IMR-90 (cell line): ENCODE measurements around the gene CASS4. TPM values are rescaled to one million over a fixed set of nuclear protein-coding genes. Genes with fewer than 3 reads are reported as not detected.
"Not testable (repeated sequence)": the region's sequence is repeated elsewhere in the genome, so short reads cannot be mapped to it uniquely, and the experiment has no call there.

Experiments used
- ATAC-seq: fragments of 200-7000 bp; cut with Tn5 transposase; 2 replicates; pipeline ENCODE4 v1.9.1; 2020; ENCODE audit warnings: low read depth, mild to moderate bottlenecking, moderate library complexity
- BruUV-seq: library from RNA; stranded (reverse); fragments of 400-500 nt; replicated peaks from 2 replicates; lab custom pipeline; 2021; lab: Mats Ljungman, UMichigan
- CTCF ChIA-PET: fragments of 300-600 bp; formaldehyde crosslinking; extraction: SDS; loops from one replicate; lab custom pipeline; 2021; ENCODE audit warnings: antibody characterized with exemption; lab: Yijun Ruan, JAX
- POLR2A ChIA-PET: fragments of 300-600 bp; sonication (Branson Sonifier 250); formaldehyde crosslinking; loops from one replicate; lab custom pipeline; 2022; ENCODE audit warnings: antibody characterized with exemption; ENCODE audit not compliant: unreplicated experiment; lab: Charles Lee
- DNase-seq: peaks from one replicate; pipeline ENCODE4 v3.0.0; 2013
- H2AFZ ChIP-seq: replicated peaks from 2 replicates; pipeline ENCODE3; 2013; ENCODE audit warnings: low read length, mild to moderate bottlenecking; ENCODE audit not compliant: poor library complexity
- H2AK5ac ChIP-seq: 2 replicates; pipeline ENCODE4 v1.6.1; 2013; ENCODE audit warnings: low read depth, low read length, inconsistent platforms
- H2AK9ac ChIP-seq: replicated peaks from 2 replicates; pipeline ENCODE3; 2013; ENCODE audit warnings: mild to moderate bottlenecking, low read depth, low read length, moderate library complexity; ENCODE audit not compliant: poor library complexity
- H2BK120ac ChIP-seq: 2 replicates; pipeline ENCODE4 v1.6.1; 2013; ENCODE audit warnings: low read depth, low read length, inconsistent platforms
- H2BK15ac ChIP-seq: 3 replicates; pipeline ENCODE4 v1.6.1; 2013; ENCODE audit warnings: low read depth, low read length, inconsistent platforms
- H2BK20ac ChIP-seq: 2 replicates; pipeline ENCODE4 v1.6.1; 2013; ENCODE audit warnings: low read depth, mild to moderate bottlenecking, inconsistent platforms, low read length, moderate library complexity
- H2BK5ac ChIP-seq: 2 replicates; pipeline ENCODE4 v1.6.1; 2013; ENCODE audit warnings: mild to moderate bottlenecking, low read depth, low read length, inconsistent platforms; ENCODE audit not compliant: poor library complexity, severe bottlenecking
- H3K14ac ChIP-seq: replicated peaks from 2 replicates; pipeline ENCODE4 v1.6.1; 2013; ENCODE audit warnings: low read depth, low read length, inconsistent platforms
- H3K18ac ChIP-seq: 2 replicates; pipeline ENCODE4 v1.6.1; 2013; ENCODE audit warnings: low read depth, low read length, control low read depth
- H3K23ac ChIP-seq: 2 replicates; pipeline ENCODE4 v1.6.1; 2013; ENCODE audit warnings: low read depth, low read length, inconsistent platforms
- H3K27ac ChIP-seq: 2 replicates; pipeline ENCODE4 v1.5.1; 2013; ENCODE audit warnings: mild to moderate bottlenecking, control low read depth, low read length; ENCODE audit not compliant: insufficient read depth
- H3K27me3 ChIP-seq: 2 replicates; pipeline ENCODE4 v1.6.1; 2013; ENCODE audit warnings: low read length; ENCODE audit not compliant: control insufficient read depth, insufficient read depth
- H3K36me3 ChIP-seq: 2 replicates; pipeline ENCODE4 v1.6.1; 2013; ENCODE audit warnings: low read length, mixed read lengths; ENCODE audit not compliant: control insufficient read depth, insufficient read depth
- H3K4ac ChIP-seq: 2 replicates; pipeline ENCODE4 v1.6.1; 2013; ENCODE audit warnings: low read depth, low read length, inconsistent platforms
- H3K4me1 ChIP-seq: 2 replicates; pipeline ENCODE4 v1.6.1; 2013; ENCODE audit warnings: low read length, mixed read lengths; ENCODE audit not compliant: control insufficient read depth, insufficient read depth
- H3K4me2 ChIP-seq: 2 replicates; pipeline ENCODE4 v1.6.1; 2013; ENCODE audit warnings: low read depth, mild to moderate bottlenecking, control low read depth, low read length, moderate library complexity
- H3K4me3 ChIP-seq: 2 replicates; pipeline ENCODE4 v1.5.1; 2013; ENCODE audit warnings: low read depth, mild to moderate bottlenecking, control low read depth, low read length, moderate library complexity; ENCODE audit not compliant: insufficient read depth
- H3K56ac ChIP-seq: 2 replicates; pipeline ENCODE4 v1.6.1; 2013; ENCODE audit warnings: low read length, inconsistent platforms; ENCODE audit not compliant: insufficient read depth; ENCODE audit errors: extremely low read depth
- H3K79me1 ChIP-seq, 2 experiments: 2 replicates each; pipeline ENCODE4 v1.6.1; 2013; ENCODE audit warnings: low read length in 2 of 2, inconsistent platforms in 1 of 2, low read depth in 1 of 2
- H3K9ac ChIP-seq: 2 replicates; pipeline ENCODE4 v1.6.1; 2013; ENCODE audit warnings: low read depth, low read length, control low read depth
- H3K9me1 ChIP-seq: 2 replicates; pipeline ENCODE4 v1.6.1; 2013; ENCODE audit warnings: low read length, inconsistent platforms; ENCODE audit not compliant: insufficient read depth
- H3K9me3 ChIP-seq: 2 replicates; pipeline ENCODE4 v1.6.1; 2013; ENCODE audit warnings: low read length; ENCODE audit not compliant: control insufficient read depth, insufficient read depth
- H4K20me1 ChIP-seq: 2 replicates; pipeline ENCODE4 v1.6.1; 2013; ENCODE audit warnings: low read length, inconsistent platforms; ENCODE audit not compliant: insufficient read depth
- H4K5ac ChIP-seq: 2 replicates; pipeline ENCODE4 v1.6.1; 2013; ENCODE audit warnings: mild to moderate bottlenecking, low read depth, low read length, control low read depth
- H4K8ac ChIP-seq, 2 experiments: 2 replicates each; pipeline ENCODE4 v1.6.1; 2013; ENCODE audit warnings: low read depth in 2 of 2, low read length in 2 of 2, control low read depth in 1 of 2, inconsistent platforms in 1 of 2
- H4K91ac ChIP-seq: 2 replicates; pipeline ENCODE4 v1.6.1; 2013; ENCODE audit warnings: low read depth, low read length, inconsistent platforms; ENCODE audit not compliant: insufficient read depth
- CEBPB ChIP-seq: IDR thresholded peaks from 2 replicates; pipeline ENCODE4 v1.6.1; 2012; ENCODE audit warnings: low read depth, low read length, improper control_type of control experiment
- WGBS, 2 experiments: methylation state at CpG; one replicate each; pipeline versions ENCODE4 v1.1.5 to v1.1.7; 2013; ENCODE audit warnings: missing lambda C conversion rate in 2 of 2; ENCODE audit not compliant: insufficient read length in 1 of 2; ENCODE audit errors: extremely low coverage in 2 of 2; 5-methylcytosine and 5-hydroxymethylcytosine counted together
- dilution Hi-C: fragments of 300-500 bp; cut with HindIII; formaldehyde crosslinking; loops from one replicate; pipeline ENCODE4 v1.14.3; 2018; ENCODE audit warnings: low sequenced_read_pairs; ENCODE audit not compliant: unreplicated experiment
- in situ Hi-C: fragments of 300-500 bp; cut with MboI; formaldehyde crosslinking; loops from 3 replicates; pipeline ENCODE4 v1.14.3; 2019; ENCODE audit warnings: low sequenced_read_pairs, inconsistent platforms, mixed read lengths
- intact Hi-C: fragments of 100-400 bp; cut with micrococcal nuclease; formaldehyde crosslinking; loops from 2 replicates; pipeline ENCODE4 v1.10.0; 2022
- polyA plus RNA-seq, 3 experiments: library from polyadenylated mRNA; depleted of rRNA; stranded (reverse); fragments of >200 nt; gene quantifications; 2 replicates each; pipeline ENCODE4 v1.2.3, GENCODE V29; 2012; ENCODE audit warnings: low replicate concordance in 1 of 3
- total RNA-seq: library from RNA; depleted of rRNA; stranded (reverse); fragments of >200 nt; gene quantifications from 2 replicates; pipeline ENCODE4 v1.2.3, GENCODE V29; 2012

Gene CASS4
- total and polyA plus RNA-seq, 2 of the 4 experiments (the other 2 are of a cell fraction), result 25.8 to 26.5 TPM

DNA sequence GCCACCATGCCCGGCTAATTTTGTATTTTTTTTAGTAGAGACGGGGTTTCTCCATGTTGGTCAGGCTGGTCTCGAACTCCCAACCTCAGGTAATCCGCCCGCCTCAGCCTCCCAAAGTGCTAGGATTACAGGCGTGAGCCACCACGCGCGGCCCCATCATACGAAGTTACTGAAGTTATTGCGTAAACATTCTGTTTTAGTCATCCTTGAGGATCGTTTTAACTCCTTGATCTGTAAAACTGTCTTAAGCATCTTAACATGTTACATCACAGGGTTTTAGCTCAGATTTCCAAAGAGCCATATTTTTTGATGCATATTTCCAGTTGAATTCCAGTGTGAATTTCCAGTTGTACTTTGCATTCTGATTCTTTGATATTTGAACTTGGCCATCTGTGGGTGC is 6.7 kb upstream of the CASS4 start:
- H2AFZ ChIP-seq, H2BK20ac ChIP-seq, intact Hi-C loops, POLR2A ChIA-PET, H2BK120ac ChIP-seq, in situ Hi-C loops, H3K4me1 ChIP-seq, H3K56ac ChIP-seq, H4K20me1 ChIP-seq, BruUV-seq, H3K23ac ChIP-seq, H3K14ac ChIP-seq, H3K9me1 ChIP-seq, H3K27me3 ChIP-seq, ATAC-seq, H3K27ac ChIP-seq, H2AK5ac ChIP-seq, H2AK9ac ChIP-seq, H4K91ac ChIP-seq, dilution Hi-C loops, H3K4me3 ChIP-seq, H3K9ac ChIP-seq, H2BK15ac ChIP-seq, H3K9me3 ChIP-seq: not testable (repeated sequence)
- peak; percentile 40 for DNase-seq
- Histone ChIP-seq H2BK5ac (peak overlapping the region; percentile 87), H3K4ac (0 out of 2 replicates have a peak overlapping the region, but pooled peaks have one; percentile 17), H3K18ac (peak overlapping the region; percentile 64; the same call in 1 of the 2 replicates), H3K36me3 (peaks cover 37% of the 10 kb centered on the region), H4K8ac (0 out of 4 replicates have a peak overlapping the region, but pooled peaks of 1 of the 2 experiments have one; percentile 34), H3K4me2 (0 out of 2 replicates have a peak overlapping the region, but pooled peaks have one; percentile 25), H3K79me1 (peaks cover 17 to 48% of the 10 kb centered on the region in 2 experiments), H4K5ac (peak overlapping the region; percentile 54)
- 80% methylated on average over 1 of the region's 12 CpGs; no CpG with 5 or more reads in 1 of the 2 experiments for WGBS, 2 experiments
- peak; percentile 79 for TF ChIP-seq CEBPB
- CTCF ChIA-PET, result interaction anchor here (1.4 kb wide), 1 partner anchor 9 kb away, joined by 7 read pairs; no protein-coding TSS in a partner anchor
